Calu3 (cell line): ENCODE measurements around the gene CCDC124. TPM values are rescaled to one million over a fixed set of nuclear protein-coding genes. Genes with fewer than 3 reads are reported as not detected.

Experiments used
- BruUV-seq: library from RNA; stranded (reverse); fragments of 400-500 nt; replicated peaks from 2 replicates; lab custom pipeline; 2021; lab: Mats Ljungman, UMichigan
- CTCF ChIA-PET: fragments of 300-600 bp; sonication (Branson Sonifier 250); formaldehyde crosslinking; loops from one replicate; lab custom pipeline; 2022; ENCODE audit warnings: antibody characterized with exemption; lab: Charles Lee
- DNase-seq: peaks from one replicate; pipeline ENCODE4 v3.0.0; 2022
- H3K27ac Mint-ChIP-seq: one replicate; pipeline ENCODE4 v1.8.0; 2022; ENCODE audit warnings: mixed read lengths; ENCODE audit not compliant: unreplicated experiment
- H3K27me3 Mint-ChIP-seq: one replicate; pipeline ENCODE4 v1.8.0; 2022; ENCODE audit warnings: mixed read lengths; ENCODE audit not compliant: unreplicated experiment
- H3K36me3 Mint-ChIP-seq: one replicate; pipeline ENCODE4 v1.8.0; 2022; ENCODE audit warnings: mild to moderate bottlenecking, moderate library complexity, mixed read lengths; ENCODE audit not compliant: insufficient read depth, unreplicated experiment
- H3K4me1 Mint-ChIP-seq: one replicate; pipeline ENCODE4 v1.8.0; 2022; ENCODE audit warnings: mild to moderate bottlenecking, low read depth, mixed read lengths; ENCODE audit not compliant: unreplicated experiment
- H3K4me3 Mint-ChIP-seq: one replicate; pipeline ENCODE4 v1.8.0; 2022; ENCODE audit warnings: mild to moderate bottlenecking, low read depth, moderate library complexity, mixed read lengths; ENCODE audit not compliant: unreplicated experiment
- H3K9me3 Mint-ChIP-seq: one replicate; pipeline ENCODE4 v1.8.0; 2022; ENCODE audit warnings: low read depth, mixed read lengths; ENCODE audit not compliant: unreplicated experiment
- CTCF ChIP-seq: fragments of 200-600 bp; IDR thresholded peaks from one replicate; pipeline ENCODE4 v1.8.0; 2022; ENCODE audit warnings: antibody characterized with exemption; ENCODE audit not compliant: unreplicated experiment
- intact Hi-C: fragments of 100-400 bp; cut with micrococcal nuclease; formaldehyde crosslinking; loops from one replicate; pipeline ENCODE4 v1.10.0; 2022; ENCODE audit not compliant: unreplicated experiment
- total RNA-seq: library from RNA; stranded (reverse); gene quantifications from 2 replicates; pipeline ENCODE4 v1.2.3, GENCODE V29; 2022

Gene CCDC124
- total RNA-seq, 1 experiment from 2014 or later = 51.1 TPM

GRCh38 chr19:17993076-17993813, 60.4 kb downstream of the CCDC124 start:
- intact Hi-C loops = no loop called here
- no TSS peak for BruUV-seq

More at GRCh38 chr19:17993076-17993813, 60.4 kb downstream of the CCDC124 start:
- no peak overlapping the region for H3K27ac Mint-ChIP-seq
- CTCF ChIA-PET = no interaction called here
- H3K9me3 Mint-ChIP-seq = no peaks in the 10 kb centered on the region
- no peak overlapping the region for H3K4me3 Mint-ChIP-seq
- no peaks in the 10 kb centered on the region for H3K27me3 Mint-ChIP-seq
- no peak for DNase-seq
- H3K36me3 Mint-ChIP-seq = peaks cover 5% of the 10 kb centered on the region
- TF ChIP-seq CTCF = no peak
- no peaks in the 10 kb centered on the region for H3K4me1 Mint-ChIP-seq

Other genes starting within 250 kb of the CCDC124 start
- 0.28 and 3.8 TPM in 2 replicates for gene UNC13A, start 244.7 kb upstream of the CCDC124 start, total RNA-seq
- gene MAP1S, start 213.5 kb upstream of the CCDC124 start, total RNA-seq = 57.1 and 59.5 TPM in 2 replicates
- 0.61 and 1.3 TPM in 2 replicates for gene FCHO1, start 181.5 kb upstream of the CCDC124 start, total RNA-seq
- 75.1 and 121 TPM in 2 replicates for gene B3GNT3, start 137.9 kb upstream of the CCDC124 start, total RNA-seq
- not detected in 2 replicates for gene INSL3, start 111.5 kb upstream of the CCDC124 start, total RNA-seq
- not detected in 2 replicates for gene JAK3, start 85.0 kb upstream of the CCDC124 start, total RNA-seq
- gene RPL18A, start 73.1 kb upstream of the CCDC124 start, total RNA-seq = 955 and 1,054 TPM in 2 replicates
- not detected in 2 replicates for gene SLC5A5, start 61.1 kb upstream of the CCDC124 start, total RNA-seq
- not detected in 2 replicates for gene KCNN1, start 34.1 kb downstream of the CCDC124 start, total RNA-seq
- gene ARRDC2, start 75.2 kb downstream of the CCDC124 start, total RNA-seq = 15.8 and 23.0 TPM in 2 replicates
- gene IL12RB1, start 153.9 kb downstream of the CCDC124 start, total RNA-seq = not detected in 2 replicates
- gene MAST3, start 164.8 kb downstream of the CCDC124 start, total RNA-seq = 5.5 and 5.9 TPM in 2 replicates
- 22.5 and 23.2 TPM in 2 replicates for gene PIK3R2, start 220.1 kb downstream of the CCDC124 start, total RNA-seq
- gene IFI30, start 240.8 kb downstream of the CCDC124 start, total RNA-seq = 22.4 and 41.8 TPM in 2 replicates